GM18873 (cell line): ENCODE data around the gene COX14.
"Not testable (repeated sequence)": the region's sequence is repeated elsewhere in the genome, so short reads cannot be mapped to it uniquely, and the experiment has no call there.

ENCODE experiments used
- ATAC-seq: cut with Tn5 transposase; IDR thresholded peaks from one replicate; pipeline ENCODE4 v1.9.1; 2021; ENCODE audit warnings: mild to moderate bottlenecking, moderate library complexity, moderate number of reproducible peaks; ENCODE audit not compliant: unreplicated experiment, low FRiP score

COX14 gene

DNA sequence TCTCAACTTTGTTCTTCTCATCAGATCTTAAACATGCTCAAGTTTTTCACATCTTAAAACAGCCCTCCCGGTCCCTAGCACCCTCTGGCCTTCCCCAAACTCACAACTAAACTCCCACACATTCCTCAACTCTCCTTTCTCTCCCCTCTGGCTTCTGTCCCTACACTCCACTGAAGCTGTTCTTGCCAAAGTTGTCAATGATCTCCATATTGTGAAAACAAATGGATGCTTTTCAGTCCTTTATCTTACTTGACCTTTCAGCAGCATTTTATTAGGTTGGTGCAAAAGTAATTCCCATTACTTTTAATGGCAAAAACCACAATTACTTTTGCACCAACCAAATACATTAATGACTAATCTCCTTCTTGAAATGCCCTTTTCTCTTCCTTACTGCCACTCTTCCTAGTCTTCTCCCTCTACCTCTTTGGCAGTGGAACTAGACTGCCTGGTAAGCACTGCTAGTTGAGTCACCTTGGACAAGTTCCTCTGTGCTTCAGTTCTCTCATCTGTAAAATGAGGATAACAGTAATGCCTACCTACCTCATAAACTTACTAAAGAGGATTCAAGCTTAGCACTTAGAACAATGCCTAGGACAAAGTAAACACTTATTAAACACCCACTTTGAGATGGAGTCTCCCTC, 39.1 kb downstream of the COX14 start:
- no peak for ATAC-seq

DNA sequence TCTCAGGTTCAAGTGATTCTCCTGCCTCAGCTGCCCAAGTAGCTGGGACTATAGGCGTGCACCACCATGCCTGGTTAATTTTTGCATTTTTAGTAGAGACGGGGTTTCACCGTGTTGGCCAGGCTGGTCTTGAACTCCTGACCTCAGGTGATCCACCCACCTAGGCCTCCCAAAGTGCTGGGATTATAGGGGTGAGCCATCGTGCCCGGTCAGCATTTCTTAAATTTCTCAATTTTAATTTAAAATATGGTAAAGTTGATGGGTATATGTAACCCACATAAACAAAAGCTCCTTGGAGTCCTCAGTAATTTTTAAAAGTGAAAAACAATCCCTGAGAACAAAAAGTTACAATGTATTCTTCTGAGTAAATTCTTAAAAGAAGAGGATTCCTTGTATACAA, 42.9 kb downstream of the COX14 start:
- not testable (repeated sequence) for ATAC-seq

DNA sequence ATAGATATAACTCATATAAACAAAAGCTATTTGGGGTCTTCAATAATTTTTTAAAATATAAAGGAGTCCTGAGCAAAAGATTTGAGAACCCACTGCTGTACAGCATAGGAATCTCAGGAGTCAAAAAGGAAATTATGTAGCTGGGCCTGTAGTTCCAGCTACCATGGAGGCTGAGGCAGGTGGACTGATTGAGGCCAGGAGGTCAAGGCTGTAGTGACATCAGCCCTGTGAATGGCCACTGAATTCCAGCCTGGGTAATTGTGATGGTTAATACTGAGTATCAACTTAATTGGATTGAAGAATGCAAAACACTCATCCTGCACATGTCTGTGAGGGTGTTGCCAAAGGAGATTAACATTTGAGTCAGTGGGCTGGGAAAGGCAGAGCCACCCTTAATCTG, 44.6 kb downstream of the COX14 start:
- no peak for ATAC-seq

DNA sequence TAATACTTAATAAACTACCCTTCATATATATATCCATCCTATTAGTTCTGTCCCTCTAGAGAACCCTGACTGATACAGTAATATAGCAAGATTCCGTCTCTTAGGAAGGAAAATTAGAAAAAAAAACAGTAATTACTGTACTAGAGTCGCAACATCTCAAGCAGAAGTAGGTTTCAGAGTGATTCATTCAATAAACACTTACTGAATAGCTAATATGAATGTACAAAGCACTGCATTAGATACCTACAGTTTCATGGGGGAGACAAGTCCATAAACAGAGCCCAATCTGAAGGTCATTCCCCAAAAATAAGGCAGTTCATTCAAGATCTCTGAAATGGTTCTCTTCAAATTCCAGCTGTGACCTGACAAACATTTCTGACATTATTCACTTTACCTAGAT, 45.2 kb downstream of the COX14 start:
- no peak for ATAC-seq

DNA sequence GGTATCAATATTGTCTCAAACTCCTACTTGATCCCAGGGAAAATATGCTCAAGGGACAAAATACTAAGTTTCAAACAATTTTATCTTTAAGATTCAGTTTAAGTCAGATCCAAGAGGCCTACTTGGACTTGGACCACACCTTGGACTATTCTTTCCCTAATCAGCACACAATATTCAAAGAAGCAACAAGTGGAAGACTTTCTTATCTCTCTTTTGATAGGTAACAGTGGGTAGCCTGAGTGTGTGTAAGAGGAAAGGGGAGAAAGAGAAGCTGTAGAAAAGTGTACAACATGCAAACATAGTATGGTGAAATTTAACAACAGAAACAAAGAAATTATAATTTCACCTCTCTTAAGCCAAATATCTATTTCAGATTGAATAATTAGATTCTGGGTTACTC, 48.6 kb downstream of the COX14 start:
- ATAC-seq = no peak

DNA sequence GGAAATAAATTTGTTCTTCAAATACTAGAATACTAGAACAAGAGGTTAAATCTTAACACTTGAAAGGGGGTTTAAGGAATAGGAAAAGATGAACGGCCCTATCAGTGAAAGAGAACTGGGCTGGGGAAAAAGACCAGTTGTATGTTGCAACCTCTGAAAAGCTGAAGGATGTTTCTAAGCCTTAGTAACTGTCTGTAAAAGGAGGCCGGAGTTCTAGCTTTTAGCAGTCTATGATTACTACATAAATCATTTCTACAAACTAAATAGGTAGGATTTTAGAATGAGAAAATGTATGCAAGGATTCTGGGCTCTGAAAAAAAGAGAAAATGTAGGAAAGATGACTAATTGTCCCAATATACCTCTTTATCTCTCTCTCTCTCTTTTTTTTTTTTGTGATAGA, 50.2 kb downstream of the COX14 start:
- ATAC-seq = no peak

DNA sequence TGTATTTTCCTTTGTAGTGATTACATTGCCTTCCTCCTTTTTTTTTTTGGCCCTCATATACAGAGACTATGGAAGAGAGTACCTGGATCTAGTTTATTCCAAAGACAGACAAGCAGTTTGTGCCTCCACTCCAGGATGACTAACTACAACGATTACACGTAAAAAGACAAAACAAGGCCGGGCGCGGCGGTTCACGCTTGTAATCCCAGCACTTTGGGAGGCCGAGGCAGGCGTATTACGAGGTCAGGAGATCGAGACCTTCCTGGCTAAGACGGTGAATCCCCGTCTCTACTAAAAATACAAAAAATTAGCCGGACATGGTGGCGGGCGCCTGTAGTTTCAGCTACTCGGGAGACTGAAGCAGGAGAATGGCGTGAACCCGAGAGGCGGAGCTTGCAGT, 52.9 kb downstream of the COX14 start:
- ATAC-seq = no peak

DNA sequence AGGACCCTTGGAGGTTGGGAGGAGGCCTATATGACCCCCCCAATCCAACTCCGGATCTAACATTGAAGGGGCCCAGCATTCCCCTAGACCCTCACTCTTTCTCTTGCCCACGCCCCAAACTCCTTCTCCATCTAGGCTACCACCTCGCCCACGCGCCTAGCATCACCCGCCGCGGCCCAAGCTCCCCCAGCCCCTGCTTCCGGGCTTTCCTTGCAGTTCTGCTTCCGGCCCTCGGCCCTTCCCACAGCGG, 54.7 kb downstream of the COX14 start:
- peak; percentile 14 for ATAC-seq

DNA sequence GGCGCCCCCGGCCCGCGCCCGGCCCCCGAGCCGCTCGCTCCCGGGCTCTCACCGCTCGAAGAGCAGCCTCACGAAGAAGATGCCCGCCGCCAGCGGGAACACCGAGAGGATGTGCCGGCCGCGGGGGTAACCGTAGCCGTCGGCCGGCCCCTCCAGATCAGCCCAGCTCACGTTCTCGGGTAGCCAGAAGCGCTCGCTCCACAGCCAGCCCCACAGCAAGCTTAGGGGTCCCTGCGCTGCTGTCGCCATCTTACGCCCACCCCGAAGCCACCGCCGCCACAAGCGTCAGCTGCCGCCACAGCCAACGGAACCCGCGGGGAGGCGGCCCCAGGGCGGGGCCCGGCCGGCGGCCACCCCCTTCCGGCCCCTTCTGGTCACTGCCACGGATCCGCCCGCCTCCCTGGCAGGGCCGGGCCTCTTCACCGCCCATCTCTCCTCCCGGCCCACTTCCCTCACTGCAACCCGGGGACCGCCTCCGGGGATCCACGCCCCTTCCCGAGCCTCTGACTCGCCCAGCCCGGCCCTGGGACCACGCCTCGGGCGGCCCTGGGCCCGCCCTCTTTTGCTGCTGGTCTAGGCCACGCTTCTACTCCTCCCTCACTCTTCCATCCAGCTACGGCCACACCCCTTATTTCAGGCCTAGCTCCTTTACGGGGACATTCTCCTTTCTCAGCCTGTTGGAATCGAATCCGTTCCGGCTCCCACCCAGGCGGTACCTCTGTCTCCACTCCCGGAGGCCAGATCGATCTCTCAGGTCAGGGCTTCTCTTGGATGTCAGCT, 55.2 kb downstream of the COX14 start, which contains the start of gene CERS5:
TSS of gene CERS5 (minus strand) at position 321 of the 780 bp plus-strand sequence. CDS start at position 249, 72 bp downstream.
- peak; percentile 92 for ATAC-seq
